NK-92 treated with Interleukin-12 subunit alpha and Interleukin-12 subunit beta, amount 100 ng/mL, for 24 hours (cell line): ENCODE measurements around the gene MED27.

Source experiments
- DNase-seq: peaks from one replicate; lab custom pipeline; 2025; lab: John Stamatoyannopoulos, UW

MED27 gene

GRCh38 chr9:131810351-131811170 is 269.1 kb downstream of the MED27 start:
- no peak for DNase-seq
